Uterus (tissue), 4 donors: ENCODE data around the gene HSPA12B. TPM values are rescaled to one million over a fixed set of nuclear protein-coding genes. Genes with fewer than 3 reads are reported as not detected.

Experiments used
- DNase-seq, 2 donors: peaks; one replicate each; pipeline ENCODE4 v3.0.0-alpha.2; 2019 to 2020
- H3K27ac ChIP-seq, 2 donors: fragments of 200-600 bp; sonication (generic); 1 replicate in 1 of 2; 2 replicates in 1 of 2; pipeline ENCODE4 v1.5.1; 2016 to 2018
- H3K27me3 ChIP-seq, 2 donors: fragments of 200-600 bp; sonication (generic); one replicate each; pipeline ENCODE4 v1.5.1; 2018 to 2019; ENCODE audit warnings: control low read depth in 1 of 2
- H3K36me3 ChIP-seq, 2 donors: fragments of 200-600 bp; sonication (generic); one replicate each; pipeline ENCODE4 v1.5.1; 2019; ENCODE audit warnings: control low read depth in 1 of 2
- H3K4me1 ChIP-seq, 2 donors: fragments of 200-600 bp; sonication (generic); one replicate each; pipeline ENCODE4 v1.5.1; 2018 to 2019; ENCODE audit warnings: control low read depth in 1 of 2
- H3K4me3 ChIP-seq, 2 donors: fragments of 200-600 bp; sonication (generic); 1 replicate in 1 of 2; 2 replicates in 1 of 2; pipeline ENCODE4 v1.5.1; 2018 to 2019; ENCODE audit warnings: mild to moderate bottlenecking in 1 of 2
- H3K9me3 ChIP-seq, 2 donors: fragments of 200-600 bp; sonication (generic); one replicate each; pipeline ENCODE4 v1.5.1; 2019; ENCODE audit warnings: control low read depth in 1 of 2
- CTCF ChIP-seq, 4 experiments: fragments of 200-600 bp in 2 of 4; fragments of 450-650 bp in 2 of 4; sonication (generic) in 2 of 4; IDR thresholded peaks; one replicate each; pipeline ENCODE4 v1.5.1; 2016 to 2019; ENCODE audit warnings: antibody characterized with exemption in 4 of 4, mild to moderate bottlenecking in 2 of 4, moderate library complexity in 1 of 4
- POLR2A ChIP-seq, 2 donors: fragments of 450-650 bp; IDR thresholded peaks; one replicate each; pipeline ENCODE4 v1.6.1; 2016; ENCODE audit warnings: antibody characterized with exemption in 2 of 2, mild to moderate bottlenecking in 1 of 2, moderate library complexity in 1 of 2
- intact Hi-C: fragments of 100-400 bp; cut with DNase I; formaldehyde crosslinking; loops from one replicate; pipeline ENCODE4 v1.15.1; 2023; ENCODE audit warnings: low total_unique reads
- total RNA-seq, 4 donors: library from RNA; depleted of rRNA in 3 of 4; stranded (reverse); fragments of >200 nt in 3 of 4; gene quantifications; one replicate each; pipeline versions ENCODE4 v1.1.0 to v1.2.4, GENCODE V29; 2014 to 2023
- donor health status: DM: yes; HTN: yes; CAD: no.

Gene HSPA12B
- total RNA-seq, 4 donors from 2014 or later = 4.7 to 46.2 (median 27.6) TPM

DNA sequence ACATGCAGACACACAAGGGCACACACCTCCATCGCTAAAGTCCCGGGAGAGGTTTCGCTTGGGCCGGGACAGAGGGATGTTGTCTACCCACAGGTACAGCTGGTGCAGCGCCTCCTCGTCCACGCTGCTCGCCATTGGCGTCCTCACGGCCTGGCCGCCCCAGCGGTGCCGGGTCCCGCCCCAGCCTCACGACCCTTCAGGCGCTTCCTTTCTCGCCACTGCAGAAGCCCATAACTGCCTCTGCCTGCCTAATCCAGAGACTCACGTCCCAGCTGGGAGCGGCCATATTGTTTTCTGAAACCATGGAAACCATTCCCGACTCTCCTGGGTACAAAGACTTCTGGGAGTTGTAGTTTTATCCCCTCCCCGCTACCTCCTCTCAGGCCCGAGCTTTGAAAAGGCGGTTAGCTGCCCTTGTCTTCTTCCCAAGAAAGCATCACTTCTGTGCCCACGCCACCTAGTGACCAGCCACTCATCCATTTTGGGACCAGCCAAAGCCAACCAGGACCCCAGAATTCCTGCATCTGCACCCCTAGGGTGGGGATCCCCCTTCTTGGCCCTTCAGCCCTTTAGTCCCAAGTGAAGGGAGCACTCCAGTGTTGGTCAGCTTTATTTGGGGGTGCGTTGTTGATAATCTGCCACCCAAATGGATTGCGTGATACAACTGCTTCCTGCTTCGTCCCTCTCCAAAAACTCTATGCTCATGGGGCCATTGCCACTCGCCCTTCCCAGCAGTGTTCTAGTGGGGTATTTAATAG lies 48.8 kb downstream of the HSPA12B start, which contains the start of gene SPEF1:
SPEF1 (minus strand) TSS at position 296 of the 758 bp plus-strand sequence; CDS start at position 135, 161 bp downstream.
- no peaks in the 10 kb centered on the region for H3K36me3 ChIP-seq
- peak within 1 kb of the TSS in 1 of 2 donors; percentile 26 for H3K4me3 ChIP-seq
- peak; percentile 74 to 90 for DNase-seq
- no peaks in the 10 kb centered on the region for H3K9me3 ChIP-seq
- H3K4me1 ChIP-seq = peaks cover 4 to 33% of the 10 kb centered on the region in 2 donors
- peak in 1 of 2 donors; percentile 14 for TF ChIP-seq POLR2A (IDR thresholded peaks at IDR 0.05)
- TF ChIP-seq CTCF (IDR thresholded peaks at IDR 0.05) = peak; percentile 37 to 70 (median 49)
- peak within 1 kb of the TSS; percentile 52 to 62 for H3K27ac ChIP-seq
- intact Hi-C loops = no loop called here
- H3K27me3 ChIP-seq = no peaks in the 10 kb centered on the region

- intact Hi-C loops = no loop called here
- no peak for DNase-seq
- Histone ChIP-seq H3K4me3 (no peak overlapping the region), H3K27me3 (no peaks in the 10 kb centered on the region), H3K36me3 (no peaks in the 10 kb centered on the region), H3K9me3 (no peaks in the 10 kb centered on the region), H3K4me1 (peaks cover 4 to 29% of the 10 kb centered on the region in 2 donors), H3K27ac (no peak overlapping the region)
- no peak for TF ChIP-seq CTCF (IDR thresholded peaks at IDR 0.05)
- TF ChIP-seq POLR2A (IDR thresholded peaks at IDR 0.05) = no peak
These were observed 50.1 kb downstream of the HSPA12B start for GRCh38 chr20:3782597-3782996.

DNA sequence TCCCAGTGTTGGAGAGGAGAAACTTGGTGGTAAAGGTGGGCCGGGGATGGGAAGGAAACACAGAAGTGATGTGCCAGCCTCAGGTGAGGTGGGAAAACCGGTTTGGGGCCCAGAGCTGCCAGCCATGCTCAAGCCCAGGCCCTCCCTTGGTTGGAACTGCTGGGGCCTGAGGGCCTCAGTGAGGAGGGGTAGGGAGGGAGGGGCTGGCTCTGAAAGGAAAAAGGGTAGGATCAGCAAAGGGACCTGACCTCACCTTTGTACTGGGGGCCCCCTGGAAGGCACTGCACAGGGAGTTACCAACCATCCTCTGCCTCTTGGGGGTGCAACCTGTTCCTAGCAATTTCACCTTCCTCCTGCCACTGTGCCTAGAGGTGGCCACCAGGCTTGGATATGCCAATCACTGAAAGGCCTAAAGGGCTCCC lies 50.6 kb downstream of the HSPA12B start:
- H3K4me1 ChIP-seq = peaks cover 4 to 28% of the 10 kb centered on the region in 2 donors
- no peak for DNase-seq
- H3K36me3 ChIP-seq = no peaks in the 10 kb centered on the region
- TF ChIP-seq POLR2A (IDR thresholded peaks at IDR 0.05) = no peak
- no peak for TF ChIP-seq CTCF (IDR thresholded peaks at IDR 0.05)
- intact Hi-C loops = no loop called here
- H3K27ac ChIP-seq = no peak overlapping the region
- no peaks in the 10 kb centered on the region for H3K9me3 ChIP-seq
- H3K27me3 ChIP-seq = no peaks in the 10 kb centered on the region
- no peak overlapping the region for H3K4me3 ChIP-seq

DNA sequence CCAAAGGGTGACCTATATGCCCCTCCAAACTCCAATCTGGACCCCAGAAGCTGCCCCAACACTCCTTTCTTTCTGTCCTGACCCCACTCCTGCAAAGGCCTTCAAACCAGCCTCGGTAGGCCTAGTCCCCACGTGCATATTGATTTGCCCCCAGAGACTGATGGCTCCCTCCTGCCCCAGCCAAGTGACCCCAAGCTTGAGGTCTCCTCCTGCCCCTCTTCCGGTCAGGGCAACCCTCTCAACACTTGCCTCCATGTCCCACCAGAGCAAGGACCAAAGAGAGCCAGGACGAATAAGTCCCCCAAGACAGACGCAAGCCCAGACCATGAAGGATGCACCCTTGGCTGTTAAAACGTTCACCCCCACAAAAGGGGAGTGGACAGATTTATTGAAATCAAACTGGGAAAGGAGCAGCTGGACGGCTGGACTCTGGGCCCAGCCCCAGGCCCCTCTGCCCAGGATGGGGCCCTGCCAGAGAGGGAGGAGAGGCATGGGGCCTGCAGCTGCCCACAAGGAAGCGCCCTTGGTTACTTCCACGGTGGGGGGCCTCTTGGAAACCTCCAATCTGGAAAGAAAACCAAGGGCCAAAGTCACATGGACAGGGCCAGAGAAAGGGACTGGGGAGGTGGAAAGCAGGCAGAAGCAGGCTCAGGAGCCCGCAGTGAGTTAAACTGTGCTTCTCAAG lies 51.2 kb downstream of the HSPA12B start:
- Histone ChIP-seq H3K4me3 (no peak overlapping the region), H3K36me3 (no peaks in the 10 kb centered on the region), H3K27me3 (no peaks in the 10 kb centered on the region), H3K27ac (peak overlapping the region in 1 of 2 donors; percentile 84), H3K4me1 (peaks cover 4 to 23% of the 10 kb centered on the region in 2 donors), H3K9me3 (no peaks in the 10 kb centered on the region)
- no peak for TF ChIP-seq CTCF (IDR thresholded peaks at IDR 0.05)
- TF ChIP-seq POLR2A (IDR thresholded peaks at IDR 0.05) = no peak
- intact Hi-C loops = no loop called here
- no peak for DNase-seq
